ENCODE results near the gene PNKP.

Gene PNKP

DNA sequence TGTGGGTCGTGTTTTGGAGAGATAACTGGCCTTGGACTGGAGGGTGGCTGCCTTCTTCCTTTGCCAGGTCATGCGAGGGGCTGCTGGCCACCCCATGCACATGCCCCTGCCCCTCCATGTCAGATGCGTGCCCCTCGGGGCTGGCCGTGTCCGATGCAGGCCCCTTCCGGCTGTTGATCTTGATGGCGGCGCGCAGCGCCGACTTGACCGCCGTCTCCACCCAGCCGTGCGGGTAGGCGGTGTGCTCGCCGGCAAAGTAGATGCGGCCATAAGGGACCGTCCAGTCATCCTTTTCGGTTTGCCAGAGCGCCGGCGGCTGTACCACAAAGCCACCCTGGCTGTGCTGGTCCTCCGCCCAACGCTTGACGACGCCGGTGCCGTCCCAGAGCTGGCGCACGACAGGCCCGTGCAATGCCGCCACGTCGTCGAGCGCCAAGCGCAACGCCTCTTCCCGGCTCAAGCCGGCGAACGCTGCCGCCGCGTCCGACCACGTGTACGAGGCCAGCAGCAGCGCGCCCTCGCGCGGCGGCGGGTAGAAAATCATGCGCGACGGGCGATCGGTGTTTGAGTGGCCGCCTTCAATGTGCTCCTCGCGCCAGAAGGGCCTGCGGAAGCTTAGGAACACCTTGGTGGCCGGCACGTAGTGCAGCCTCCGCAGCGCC is 22.4 kb upstream of the PNKP start:
- DNase-seq: peak; percentile 83

DNA sequence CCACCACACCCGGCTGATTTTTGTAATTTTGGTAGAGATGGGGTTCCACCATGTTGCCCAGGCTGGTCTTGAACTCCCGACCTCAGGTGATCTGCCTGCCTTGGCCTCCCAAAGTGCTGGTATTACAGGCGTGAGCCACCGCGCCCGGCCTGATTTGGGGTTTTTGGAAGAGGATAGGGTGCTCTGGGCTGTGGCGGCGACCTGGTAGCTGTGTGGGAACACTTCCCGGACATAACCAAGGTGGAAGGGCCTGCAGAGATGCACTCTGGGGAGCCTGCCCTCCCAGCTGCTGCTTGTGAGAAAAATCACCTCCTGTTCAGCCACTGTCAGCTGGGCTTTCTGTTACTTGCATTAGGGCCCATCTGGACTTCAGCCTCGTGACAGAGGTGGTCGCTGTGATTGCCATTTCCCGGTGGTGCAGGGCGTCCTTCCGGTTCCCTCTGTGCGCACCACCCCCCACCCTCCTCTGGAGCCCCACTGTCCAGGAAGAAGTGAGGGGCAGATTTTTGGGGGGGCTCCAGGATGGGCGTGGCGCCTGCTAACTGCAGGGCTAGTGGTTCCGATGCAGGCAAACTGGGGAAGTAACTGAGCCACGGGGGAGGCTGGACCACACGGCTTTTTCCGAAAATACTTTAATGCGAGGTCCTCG is 21.8 kb upstream of the PNKP start:
- DNase-seq: no peak

DNA sequence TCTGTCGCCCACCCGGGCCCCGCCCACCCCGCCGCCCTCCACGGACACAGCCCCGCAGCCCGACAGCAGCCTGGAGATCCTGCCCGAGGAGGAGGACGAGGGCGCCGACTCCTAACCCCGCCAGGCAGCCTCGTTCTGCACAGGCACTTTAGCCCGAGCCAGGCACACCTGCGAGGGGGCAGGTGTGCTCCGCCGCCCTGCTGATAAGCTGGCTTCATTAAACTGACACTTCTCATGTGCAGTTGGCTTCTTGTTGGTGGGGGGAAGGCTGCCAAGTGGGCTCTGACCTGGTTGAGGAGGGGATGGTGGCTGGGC is 21.1 kb upstream of the PNKP start:
- peak; percentile 84 for DNase-seq

DNA sequence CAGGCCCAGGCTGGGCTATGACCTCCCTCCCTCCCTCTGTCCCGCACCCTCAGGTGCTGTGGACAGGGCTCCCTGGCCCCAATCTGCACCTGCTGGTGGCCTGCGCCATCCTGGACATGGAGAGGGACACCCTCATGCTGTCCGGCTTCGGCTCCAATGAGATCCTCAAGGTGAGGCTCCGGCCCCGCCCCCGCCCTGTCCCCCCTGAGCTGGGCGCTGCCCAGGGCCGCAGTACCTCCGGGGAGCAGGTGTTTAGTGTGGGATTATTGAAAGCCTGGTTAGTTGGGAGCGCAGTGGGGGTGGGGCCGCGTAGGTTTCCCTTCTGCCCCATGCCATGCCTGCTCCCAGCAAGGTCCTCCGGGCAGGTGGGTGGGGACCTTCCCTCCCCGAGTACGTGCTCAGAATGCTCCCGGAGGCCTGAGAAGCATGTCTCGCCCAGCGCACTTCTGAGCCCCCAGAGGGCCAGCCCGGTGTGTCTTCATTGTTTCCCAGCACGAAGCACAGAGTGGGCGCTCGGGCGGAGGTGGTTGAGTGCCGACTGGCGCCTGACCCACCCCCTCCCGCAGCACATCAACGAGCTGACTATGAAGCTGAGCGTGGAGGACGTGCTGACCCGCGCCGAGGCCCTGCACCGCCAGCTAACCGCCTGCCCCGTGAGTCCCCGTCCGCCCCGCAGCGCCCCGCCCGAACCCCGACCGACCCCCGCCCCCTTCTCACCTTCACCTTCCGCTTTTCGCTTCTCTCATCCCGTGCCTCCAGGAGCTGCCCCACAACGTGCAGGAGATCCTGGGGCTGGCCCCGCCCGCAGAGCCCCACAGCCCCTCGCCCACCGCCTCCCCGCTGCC is 20.5 kb upstream of the PNKP start:
- peak; percentile 72 for DNase-seq

DNA sequence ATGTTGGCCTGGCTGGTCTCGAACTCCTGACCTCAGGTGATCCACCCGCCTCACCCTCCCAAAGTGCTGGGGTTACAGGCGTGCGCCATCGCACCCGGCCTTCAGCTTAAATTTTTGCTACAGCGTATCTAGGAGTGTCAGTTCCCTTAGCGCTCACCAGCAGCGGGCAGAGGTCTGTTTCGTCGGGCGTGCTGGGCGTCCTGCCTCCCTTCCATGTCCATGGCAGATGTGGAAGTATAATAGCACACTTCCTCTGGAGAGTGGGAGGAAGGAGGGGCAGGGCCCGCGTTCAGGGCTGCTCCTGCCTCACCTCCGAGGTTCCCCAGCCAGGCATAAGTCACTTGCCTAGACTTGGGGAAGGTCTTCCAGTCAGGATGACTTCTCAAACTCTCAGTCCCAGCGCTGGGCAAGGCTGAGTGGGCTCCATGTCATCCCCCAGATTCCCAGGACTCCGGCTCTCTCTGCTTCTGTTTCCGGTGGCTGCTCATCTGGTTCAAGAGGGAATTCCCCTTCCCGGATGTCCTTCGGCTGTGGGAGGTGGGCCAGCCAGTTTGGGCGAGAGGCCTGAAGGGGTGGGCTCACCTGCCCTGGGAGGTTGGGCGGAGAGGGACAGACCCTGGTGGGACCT is 19.8 kb upstream of the PNKP start:
- no peak for DNase-seq

DNA sequence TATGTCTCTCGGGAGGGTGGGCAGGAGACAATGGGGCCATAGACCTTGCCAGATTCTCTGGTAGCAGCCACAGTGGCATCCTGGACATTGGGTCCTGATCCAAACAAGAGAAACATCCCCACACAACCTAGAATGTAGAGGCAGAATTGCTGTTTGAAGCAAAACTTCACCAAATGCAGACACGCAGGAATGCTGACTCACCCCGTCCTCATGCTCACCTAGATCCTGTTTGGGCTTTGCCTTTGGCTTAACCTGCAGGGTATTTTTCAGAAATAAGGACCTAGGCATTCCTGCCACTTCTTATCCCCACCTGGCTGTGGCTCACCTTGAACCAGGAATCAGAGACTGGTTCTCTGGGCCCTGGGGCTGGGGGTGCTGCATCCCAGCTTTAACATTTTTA is 17.4 kb upstream of the PNKP start:
- DNase-seq: no peak

DNA sequence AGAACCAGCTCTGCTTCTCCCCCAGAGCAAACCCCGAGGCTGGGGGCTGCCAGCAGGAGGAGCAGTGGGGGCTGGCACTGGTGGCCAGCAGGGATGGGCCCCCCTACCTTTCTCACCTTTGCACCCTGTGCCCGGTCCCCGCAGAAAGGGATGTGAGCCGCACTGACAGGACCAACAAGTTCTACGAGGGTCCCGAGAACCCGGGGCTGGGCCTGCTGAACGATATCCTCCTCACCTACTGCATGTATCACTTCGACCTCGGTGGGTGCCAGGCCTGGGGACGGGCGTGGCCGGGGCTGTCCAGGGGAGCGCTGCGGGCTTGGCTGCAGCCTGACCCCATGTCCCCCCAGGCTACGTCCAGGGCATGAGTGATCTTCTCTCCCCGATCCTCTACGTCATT is 16.7 kb upstream of the PNKP start:
- DNase-seq: no peak

DNA sequence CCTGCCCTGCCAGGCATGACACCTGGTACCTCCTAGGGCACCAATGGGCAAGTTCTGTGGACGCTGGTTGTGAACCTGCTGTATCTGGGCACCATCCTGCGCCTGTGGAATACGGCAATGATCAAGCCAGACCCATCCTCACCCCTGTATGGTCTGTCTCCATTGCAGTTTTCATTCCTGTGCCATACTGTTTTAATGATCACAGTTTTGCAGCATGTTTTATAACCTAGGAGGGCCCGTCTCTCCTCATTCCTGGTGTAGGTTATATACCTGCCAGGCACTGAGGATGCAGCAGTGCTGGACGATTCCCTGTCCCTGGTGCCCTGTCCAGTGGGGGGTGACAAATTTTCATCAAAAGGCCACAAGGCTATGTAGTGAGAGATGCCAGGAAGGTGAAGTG is 15.7 kb upstream of the PNKP start:
- no peak for DNase-seq

DNA sequence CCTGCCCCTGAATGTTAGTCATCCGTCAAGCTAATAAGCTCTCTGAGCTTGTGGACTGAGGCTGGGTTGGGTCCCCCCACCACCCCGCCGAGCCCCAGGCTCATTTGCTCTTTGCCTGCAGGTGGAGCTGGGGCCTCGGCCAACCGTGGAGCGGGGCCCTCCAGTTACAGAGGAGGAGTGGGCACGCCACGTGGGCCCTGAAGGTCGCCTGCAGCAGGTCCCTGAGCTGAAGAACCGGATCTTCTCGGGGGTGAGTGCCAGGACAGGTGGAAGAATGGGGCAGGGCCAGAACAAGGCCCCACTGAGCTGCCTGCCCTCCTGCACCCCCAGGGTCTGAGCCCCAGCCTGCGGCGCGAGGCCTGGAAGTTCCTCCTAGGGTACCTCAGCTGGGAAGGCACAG is 15.3 kb upstream of the PNKP start:
- no peak for DNase-seq

DNA sequence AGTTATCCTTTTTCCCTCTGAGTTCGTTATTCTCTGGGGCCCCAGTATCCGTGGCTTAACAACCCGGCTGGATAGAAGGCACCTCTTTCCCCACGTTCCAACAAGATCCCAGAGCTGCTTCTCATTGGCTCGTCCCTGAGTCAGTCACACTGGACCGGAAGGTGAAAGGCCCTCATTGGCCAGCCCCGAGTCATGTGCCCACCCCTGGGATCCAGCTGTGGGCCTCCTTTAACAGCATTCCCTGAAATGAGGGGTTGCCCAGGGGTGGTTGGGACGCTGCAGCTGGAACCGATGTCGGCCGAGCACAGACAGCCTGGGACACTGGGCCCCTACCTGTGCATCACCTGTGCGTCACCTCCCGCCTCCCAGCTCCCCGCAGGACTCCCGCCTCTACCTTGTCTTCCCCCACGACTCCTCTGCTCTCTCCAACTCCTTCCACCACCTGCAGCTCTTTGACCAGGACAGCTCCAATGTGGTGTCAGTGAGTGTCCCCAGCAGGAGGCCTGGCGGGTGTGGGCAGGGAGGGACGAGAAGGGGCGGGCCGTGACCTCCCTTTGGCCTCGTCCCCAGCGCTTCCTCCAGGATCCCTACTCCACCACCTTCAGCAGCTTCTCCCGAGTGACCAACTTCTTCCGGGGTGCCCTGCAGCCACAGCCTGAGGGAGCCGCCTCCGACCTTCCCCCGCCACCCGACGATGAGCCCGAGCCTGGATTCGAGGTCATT is 14.5 kb upstream of the PNKP start:
- DNase-seq: no peak

DNA sequence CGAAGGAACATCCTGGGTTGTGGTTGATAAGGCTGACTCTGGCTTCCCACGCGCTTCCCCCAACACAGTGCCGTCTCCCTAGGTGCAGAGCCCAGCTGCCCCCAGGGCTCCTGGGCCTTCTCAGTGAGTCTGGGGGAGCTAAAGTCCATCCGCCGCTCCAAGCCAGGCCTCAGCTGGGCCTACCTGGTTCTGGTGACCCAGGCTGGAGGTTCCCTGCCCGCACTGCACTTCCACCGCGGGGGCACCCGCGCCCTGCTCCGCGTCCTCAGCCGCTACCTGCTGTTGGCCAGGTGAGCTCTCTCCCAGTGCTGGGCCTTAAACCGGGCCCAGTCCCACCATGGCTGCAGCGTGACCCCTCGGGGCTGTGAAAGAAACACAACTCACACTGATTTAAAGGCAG is 13.8 kb upstream of the PNKP start:
- no peak for DNase-seq

DNA sequence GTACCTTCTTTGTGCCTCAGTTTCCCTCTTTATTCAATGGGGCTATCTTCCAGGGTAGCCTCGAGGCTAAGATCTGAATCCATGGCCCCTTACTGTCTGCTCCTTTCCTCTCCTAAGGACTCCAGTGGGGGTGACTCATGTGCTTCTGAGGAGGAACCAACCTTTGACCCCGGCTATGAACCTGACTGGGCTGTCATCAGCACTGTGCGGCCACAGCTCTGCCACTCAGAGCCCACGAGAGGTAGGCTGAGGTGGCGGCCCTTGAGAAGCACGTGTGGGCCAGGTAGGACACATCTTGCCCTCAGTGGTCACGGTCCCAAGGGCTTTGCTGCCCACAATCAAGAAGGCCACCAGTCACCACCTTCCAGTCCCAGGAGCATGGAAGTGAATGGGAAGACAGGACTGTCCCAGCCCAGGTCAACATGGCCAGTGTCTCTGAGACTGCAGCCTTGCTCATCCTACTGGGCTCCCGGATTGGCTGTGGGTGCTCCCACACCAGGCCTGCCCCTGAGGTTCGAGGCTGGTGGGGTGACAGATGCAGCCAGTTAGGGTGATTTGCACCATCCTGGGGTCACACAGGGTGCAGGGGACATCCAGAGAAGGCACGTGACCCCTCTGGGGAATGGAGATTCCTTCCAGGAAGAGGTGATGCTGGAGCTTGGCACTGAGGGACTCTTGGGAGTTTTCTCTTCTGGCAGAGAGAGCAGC is 12.9 kb upstream of the PNKP start:
- DNase-seq: no peak

DNA sequence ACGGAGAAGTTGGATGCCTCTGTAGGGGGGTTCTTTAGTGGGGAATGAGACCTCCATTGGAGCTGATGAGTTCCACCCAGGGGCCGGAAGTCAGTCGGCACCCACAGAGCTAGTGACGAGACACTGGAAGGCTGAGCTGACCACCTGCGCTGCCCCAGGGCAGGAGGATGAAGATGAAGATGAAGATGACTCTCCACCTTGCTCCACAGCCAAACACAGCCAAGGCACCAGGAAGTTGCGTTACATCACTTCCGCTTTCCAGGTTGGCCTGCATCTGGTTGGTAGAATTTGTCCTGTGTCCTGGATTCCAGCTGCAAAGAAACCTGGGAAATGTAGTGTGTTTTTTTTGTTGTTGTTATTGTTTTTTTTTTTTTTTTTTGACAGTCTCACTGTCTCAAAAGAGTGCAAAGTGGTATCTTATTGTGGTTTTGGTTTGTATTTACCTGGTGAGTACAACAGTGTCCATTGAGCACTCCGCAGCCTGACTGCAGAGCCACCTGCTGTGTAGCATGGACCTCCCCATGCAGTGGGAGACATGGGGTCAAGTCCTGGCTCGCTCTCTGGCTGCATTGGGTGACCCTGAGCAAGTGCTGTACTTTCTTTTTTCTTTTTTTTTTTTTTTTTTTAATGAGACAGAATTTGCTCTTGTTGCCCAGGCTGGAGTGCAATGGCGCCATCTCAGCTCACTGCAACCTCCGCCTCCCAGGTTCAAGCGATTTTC is 12.0 kb upstream of the PNKP start:
- DNase-seq: no peak

DNA sequence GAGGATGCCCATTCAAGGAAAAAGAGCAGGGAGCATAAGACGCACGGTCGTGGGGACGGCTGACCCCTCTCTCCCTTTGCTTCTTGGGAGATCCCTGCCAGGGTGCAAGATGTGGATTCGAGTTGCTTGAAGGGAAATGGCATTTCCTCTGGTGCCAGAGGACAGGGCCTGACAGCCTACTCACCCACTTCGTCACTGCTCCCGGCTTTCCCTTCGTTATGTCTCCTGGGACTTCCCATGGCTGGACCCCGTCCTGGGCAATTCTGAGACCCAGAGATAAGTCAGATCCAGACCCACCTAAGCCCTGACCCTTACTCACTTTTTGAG is 11.3 kb upstream of the PNKP start:
- DNase-seq: no peak

DNA sequence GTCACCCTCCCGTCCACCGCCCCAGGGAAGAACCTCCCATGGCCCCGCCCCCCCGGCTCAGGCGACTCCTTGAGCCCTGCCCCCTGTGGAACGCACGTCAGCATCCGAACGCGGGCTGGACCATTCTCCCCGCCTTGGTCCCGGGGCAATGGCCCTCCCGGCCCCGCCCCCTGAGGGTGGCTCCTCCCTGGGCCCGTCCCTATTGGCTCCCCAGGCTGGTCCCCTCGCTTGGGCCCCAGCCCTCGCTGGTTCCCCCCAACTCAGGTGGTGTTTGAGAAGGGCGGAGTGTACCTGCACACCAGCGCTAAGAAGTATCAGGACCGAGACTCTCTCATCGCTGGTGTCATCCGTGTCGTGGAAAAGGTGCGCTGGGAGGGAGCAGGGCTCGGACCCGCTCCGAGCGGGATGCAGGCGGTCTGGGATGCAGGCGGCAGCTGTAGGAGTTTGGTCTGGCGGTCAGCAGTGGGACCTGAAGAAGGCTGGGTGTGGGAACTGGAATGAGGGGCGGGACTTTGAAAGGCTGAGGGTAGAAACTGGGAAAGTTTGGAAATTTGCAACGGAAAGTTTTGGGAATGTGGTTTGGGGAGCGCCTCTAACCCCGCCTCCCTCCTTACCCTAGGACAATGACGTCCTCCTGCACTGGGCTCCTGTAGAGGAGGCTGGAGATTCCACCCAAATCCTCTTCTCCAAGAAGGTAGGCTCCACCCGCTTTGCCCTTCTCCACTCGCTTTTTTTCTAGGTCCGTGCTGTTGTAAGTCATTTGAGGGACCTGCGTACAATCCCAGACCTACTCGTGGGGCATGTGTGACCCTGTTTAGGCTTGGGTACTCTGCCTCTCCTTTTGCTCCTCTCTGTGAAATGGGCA is 10.7 kb upstream of the PNKP start:
- DNase-seq: peak; percentile 99

DNA sequence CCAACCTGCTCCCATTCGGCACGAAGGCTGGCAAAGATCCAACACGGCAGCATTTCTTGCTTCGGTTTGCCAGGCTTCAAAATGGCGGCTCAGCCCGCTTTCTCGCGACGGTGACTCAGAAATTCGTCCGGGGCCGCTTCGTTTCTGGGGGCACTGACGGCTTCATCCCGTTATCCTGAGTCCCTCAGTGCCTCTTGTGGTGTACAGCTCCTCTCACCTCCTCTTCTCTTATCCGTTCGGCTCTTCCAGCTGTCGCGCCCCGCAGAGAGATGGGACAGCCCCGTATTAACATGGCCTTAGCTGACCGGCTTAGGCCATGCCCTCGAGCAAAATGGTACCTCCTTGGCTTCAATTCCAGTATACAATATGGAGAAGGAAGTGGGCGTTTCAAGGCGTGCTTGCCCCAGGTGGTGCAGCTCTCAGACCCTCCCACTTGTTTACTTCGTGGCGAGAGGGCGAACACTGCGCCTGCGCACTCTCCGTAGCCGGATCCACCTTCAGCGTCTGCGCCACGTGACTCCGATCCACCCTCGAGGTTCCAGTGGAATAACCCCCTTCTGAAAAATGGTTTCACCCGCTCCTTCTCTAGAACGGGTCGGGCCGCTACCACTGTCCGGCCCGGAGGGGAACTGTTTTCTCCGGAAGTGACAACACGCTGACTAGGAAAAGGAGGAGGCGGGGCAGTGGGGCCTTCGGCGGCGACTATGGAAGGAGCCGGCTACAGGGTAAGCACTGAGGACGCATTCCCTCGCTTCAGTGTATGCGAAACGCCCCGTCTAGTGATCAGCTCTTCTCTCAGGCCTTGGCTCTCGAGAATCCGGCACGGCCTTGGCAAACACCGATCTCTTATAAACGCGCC is 9.9 kb upstream of the PNKP start, which contains the start of the genes AKT1S1 and TBC1D17:
AKT1S1 (minus strand) TSS at position 336 of the 859 bp plus-strand sequence. CDS start 4,060 bp downstream, outside the sequence.
TBC1D17 (plus strand) TSS at position 683 of the 859 bp plus-strand sequence; CDS start at position 705, 22 bp downstream.
- DNase-seq: peak; percentile 100

DNA sequence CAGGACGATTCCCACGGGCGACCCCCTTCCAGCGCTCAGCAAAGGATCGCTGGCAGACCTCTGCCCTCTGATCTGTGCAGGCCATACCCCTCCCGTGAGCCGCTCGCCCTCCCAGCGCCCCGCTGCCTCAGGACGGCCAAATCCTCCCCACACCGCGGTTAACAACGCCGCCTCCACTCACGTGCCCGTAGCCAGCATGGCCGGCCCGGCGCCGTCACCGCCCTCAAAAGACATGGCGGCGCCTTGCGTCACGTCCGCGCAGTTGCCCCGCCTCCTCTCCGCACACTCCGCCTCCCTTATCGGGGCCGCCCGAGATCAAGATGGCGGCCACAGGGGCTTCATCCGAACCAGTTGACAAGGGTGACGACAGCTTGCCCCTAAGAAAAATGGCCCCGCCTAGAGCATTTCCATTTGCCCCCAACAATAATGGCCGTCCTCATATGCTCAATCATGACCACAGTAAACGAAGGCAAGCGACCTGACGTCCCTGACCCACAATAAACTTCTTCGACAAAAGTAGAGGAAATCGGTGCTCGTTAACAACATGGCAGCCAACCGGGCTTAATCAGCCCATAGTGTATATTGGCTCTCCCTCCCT is 9.1 kb upstream of the PNKP start:
- DNase-seq: peak; percentile 99

DNA sequence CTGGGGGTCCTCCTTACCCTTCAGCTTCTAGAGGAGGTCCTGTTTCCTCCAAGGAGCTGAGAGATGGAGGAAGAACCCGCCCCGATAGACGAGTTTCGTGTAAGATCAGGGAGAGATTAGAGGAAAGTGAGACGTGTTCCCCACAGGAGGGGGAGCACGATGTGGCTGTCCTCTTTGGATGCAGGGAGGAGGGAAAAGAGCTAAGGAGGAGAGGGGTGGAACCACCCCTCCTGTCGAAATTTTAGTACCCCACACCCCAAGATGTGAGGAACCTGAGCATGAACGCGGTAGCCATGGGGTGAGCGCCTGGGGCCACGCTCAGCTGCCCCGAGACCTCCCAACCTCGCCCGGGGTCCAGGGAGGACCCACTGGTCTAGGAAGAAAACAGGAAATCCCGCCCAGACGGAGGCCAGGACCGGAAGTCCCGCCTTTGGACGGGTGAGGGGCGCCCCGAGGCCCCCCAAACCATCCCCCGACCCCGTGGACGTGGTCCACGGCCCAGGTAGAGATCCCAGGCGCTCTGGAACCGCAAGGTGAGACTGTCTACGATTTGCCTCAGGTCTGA is 8.6 kb upstream of the PNKP start:
- peak; percentile 64 for DNase-seq

DNA sequence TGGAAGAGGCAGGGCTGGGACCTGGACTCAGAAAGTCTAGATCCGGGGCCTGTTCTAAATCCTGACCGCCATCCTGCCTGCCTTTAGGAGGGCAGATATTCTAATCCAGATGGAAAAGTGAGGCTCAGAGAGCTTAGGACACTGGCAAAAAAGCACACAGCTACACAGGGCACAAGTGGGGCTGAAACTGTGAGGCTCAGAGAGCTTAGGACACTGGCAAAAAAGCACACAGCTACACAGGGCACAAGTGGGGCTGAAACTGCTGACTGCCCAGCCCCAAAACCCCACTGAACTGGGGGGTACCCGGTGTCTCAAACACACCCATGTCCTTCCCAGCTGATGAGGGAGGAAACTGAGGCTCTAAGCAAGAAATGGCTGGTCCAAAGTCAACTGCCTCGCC is 7.8 kb upstream of the PNKP start:
- DNase-seq: no peak
